MM.1S (cell line): ENCODE data around the gene NOPCHAP1.

ENCODE experiments used
- DNase-seq: peaks from one replicate; pipeline ENCODE4 v3.0.0-alpha.2; 2015
- H2AFZ ChIP-seq: fragments of 300-600 bp; sonication (generic); 2 replicates; pipeline ENCODE4 v1.6.0; 2016; ENCODE audit warnings: antibody characterized with exemption, low read length
- H3F3A ChIP-seq: fragments of 300-600 bp; sonication (generic); 2 replicates; pipeline ENCODE4 v1.6.1; 2016; ENCODE audit warnings: mild to moderate bottlenecking, antibody characterized with exemption, low read length, moderate library complexity, mixed read lengths; ENCODE audit not compliant: insufficient read depth
- H3K27ac ChIP-seq: fragments of 300-600 bp; sonication (generic); 2 replicates; pipeline ENCODE4 v1.5.1; 2016; ENCODE audit warnings: mild to moderate bottlenecking, low read length
- H3K27me3 ChIP-seq: fragments of 300-600 bp; sonication (generic); replicated peaks from 2 replicates; pipeline ENCODE4 v1.6.0; 2016; ENCODE audit warnings: low read length; ENCODE audit not compliant: insufficient read depth
- H3K36me3 ChIP-seq: fragments of 300-600 bp; sonication (generic); replicated peaks from 2 replicates; pipeline ENCODE4 v1.6.1; 2016; ENCODE audit warnings: mild to moderate bottlenecking, low read length, mixed read lengths; ENCODE audit not compliant: insufficient read depth
- H3K4me1 ChIP-seq: fragments of 300-600 bp; sonication (generic); 2 replicates; pipeline ENCODE4 v1.6.1; 2016; ENCODE audit warnings: low read length, mixed read lengths
- H3K4me2 ChIP-seq: fragments of 300-600 bp; sonication (generic); 2 replicates; pipeline ENCODE4 v1.6.0; 2016; ENCODE audit warnings: low read depth, low read length
- H3K4me3 ChIP-seq: fragments of 300-600 bp; sonication (generic); 2 replicates; pipeline ENCODE4 v1.5.1; 2016; ENCODE audit warnings: low read length, mixed read lengths
- H3K79me2 ChIP-seq: fragments of 300-600 bp; sonication (generic); 2 replicates; pipeline ENCODE4 v1.6.1; 2016; ENCODE audit warnings: mixed run types, low read length, mixed read lengths
- H3K9ac ChIP-seq: fragments of 300-600 bp; sonication (generic); 2 replicates; pipeline ENCODE4 v1.6.1; 2016; ENCODE audit warnings: low read length, mixed read lengths
- H3K9me2 ChIP-seq: fragments of 300-600 bp; sonication (generic); replicated peaks from 2 replicates; pipeline ENCODE4 v1.6.1; 2016; ENCODE audit warnings: mild to moderate bottlenecking, low read length, mixed read lengths; ENCODE audit not compliant: insufficient read depth
- H3K9me3 ChIP-seq: fragments of 300-600 bp; sonication (generic); replicated peaks from 2 replicates; pipeline ENCODE4 v1.6.1; 2016; ENCODE audit warnings: mild to moderate bottlenecking, low read length, mixed read lengths; ENCODE audit not compliant: insufficient read depth
- H4K20me1 ChIP-seq: fragments of 300-600 bp; sonication (generic); 2 replicates; pipeline ENCODE4 v1.6.1; 2016; ENCODE audit warnings: mild to moderate bottlenecking, low read length, moderate library complexity, mixed read lengths; ENCODE audit not compliant: insufficient read depth
- EZH2 ChIP-seq: fragments of 300-600 bp; sonication (generic); optimal IDR thresholded peaks from 2 replicates; pipeline ENCODE3; 2017; ENCODE audit warnings: low read depth, mild to moderate bottlenecking, antibody characterized with exemption, low read length, mixed read lengths
- EZH2phosphoT487 ChIP-seq: fragments of 300-600 bp; sonication (generic); IDR thresholded peaks from 2 replicates; pipeline ENCODE4 v1.6.1; 2018; ENCODE audit warnings: antibody characterized with exemption, low read length
- TF ChIP-seq, protein P1 (sequence below): fragments of 300-600 bp; sonication (generic); IDR thresholded peaks from 2 replicates; pipeline ENCODE4 v1.5.1; 2016; ENCODE audit warnings: antibody characterized with exemption, low read length, mixed read lengths

NOPCHAP1 gene

DNA sequence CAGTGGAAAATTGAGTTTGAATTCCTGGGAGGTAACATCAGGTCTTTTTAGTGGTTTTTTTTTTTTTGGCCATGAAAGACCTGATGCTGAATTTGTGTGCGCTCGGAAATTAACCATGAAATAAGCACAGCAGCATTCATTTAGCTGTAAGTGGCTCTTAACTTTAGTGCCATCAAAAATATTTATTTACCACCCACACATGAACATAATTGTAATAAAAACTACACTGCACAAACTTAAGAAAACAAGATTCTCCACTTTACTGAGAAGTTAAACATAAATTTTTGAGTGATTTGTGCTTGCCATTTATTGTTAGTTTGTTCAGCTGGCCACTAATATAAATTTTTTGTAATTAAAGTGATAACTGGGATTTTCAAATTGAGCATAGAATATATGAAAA, 30.4 kb upstream of the NOPCHAP1 start:
- Histone ChIP-seq H3K79me2 (peaks cover 36% of the 10 kb centered on the region), H3F3A (peaks cover 17% of the 10 kb centered on the region), H3K27ac (no peak overlapping the region), H3K4me3 (no peak overlapping the region), H3K9ac (no peak overlapping the region), H3K9me3 (no peaks in the 10 kb centered on the region), H2AFZ (no peak overlapping the region), H3K27me3 (no peaks in the 10 kb centered on the region), H4K20me1 (no peaks in the 10 kb centered on the region), H3K4me2 (no peak overlapping the region), H3K9me2 (no peaks in the 10 kb centered on the region), H3K36me3 (no peaks in the 10 kb centered on the region), H3K4me1 (peaks cover 22% of the 10 kb centered on the region)
- TF ChIP-seq EZH2phosphoT487 (no peak), EZH2 (no peak)
- TF ChIP-seq, protein P1, sequence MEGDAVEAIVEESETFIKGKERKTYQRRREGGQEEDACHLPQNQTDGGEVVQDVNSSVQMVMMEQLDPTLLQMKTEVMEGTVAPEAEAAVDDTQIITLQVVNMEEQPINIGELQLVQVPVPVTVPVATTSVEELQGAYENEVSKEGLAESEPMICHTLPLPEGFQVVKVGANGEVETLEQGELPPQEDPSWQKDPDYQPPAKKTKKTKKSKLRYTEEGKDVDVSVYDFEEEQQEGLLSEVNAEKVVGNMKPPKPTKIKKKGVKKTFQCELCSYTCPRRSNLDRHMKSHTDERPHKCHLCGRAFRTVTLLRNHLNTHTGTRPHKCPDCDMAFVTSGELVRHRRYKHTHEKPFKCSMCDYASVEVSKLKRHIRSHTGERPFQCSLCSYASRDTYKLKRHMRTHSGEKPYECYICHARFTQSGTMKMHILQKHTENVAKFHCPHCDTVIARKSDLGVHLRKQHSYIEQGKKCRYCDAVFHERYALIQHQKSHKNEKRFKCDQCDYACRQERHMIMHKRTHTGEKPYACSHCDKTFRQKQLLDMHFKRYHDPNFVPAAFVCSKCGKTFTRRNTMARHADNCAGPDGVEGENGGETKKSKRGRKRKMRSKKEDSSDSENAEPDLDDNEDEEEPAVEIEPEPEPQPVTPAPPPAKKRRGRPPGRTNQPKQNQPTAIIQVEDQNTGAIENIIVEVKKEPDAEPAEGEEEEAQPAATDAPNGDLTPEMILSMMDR = no peak
- DNase-seq = no peak

DNA sequence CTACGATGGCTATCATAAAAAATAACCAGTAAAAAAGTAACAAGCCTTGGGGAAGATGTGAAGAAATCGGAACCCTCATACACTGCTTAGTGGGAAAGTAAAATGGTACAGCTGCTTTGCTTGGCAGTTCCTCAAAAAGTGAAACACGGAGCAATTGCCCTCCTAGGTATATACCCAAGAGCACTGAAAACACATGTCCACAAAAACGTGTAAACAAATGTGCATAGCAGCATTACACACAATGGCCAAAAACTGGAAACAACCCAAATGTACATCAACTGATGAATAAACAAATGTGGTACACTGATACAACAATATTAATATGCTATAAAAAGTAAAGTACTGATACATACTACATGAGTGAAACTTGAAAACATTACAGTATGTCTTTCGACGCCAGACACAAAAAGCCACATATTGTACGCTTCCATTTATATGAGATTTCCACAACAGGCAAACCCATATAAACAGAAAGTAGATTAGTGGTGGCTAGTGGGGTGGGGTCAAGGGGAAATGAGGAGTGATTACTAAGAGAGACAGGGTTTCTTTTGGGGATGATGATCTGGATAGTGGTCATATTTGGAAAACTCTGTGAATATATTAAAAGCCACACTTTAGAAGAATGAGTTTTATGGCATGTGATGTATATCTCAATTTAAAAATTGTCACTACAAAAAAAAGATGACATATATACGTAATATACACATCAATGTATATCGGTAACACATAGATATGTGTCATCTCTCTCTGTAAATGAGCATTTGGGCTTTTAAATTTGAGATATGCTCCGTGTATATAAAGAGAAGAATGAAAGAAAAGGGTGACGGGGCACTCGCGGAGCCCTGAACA, 29.0 kb upstream of the NOPCHAP1 start:
- TF ChIP-seq, protein P1 = no peak
- TF ChIP-seq EZH2 = no peak
- no peak for TF ChIP-seq EZH2phosphoT487
- no peaks in the 10 kb centered on the region for H3K36me3 ChIP-seq
- H3K9ac ChIP-seq = peak overlapping the region; percentile 43; the same call in 1 of the 2 replicates
- H3K4me3 ChIP-seq = peak overlapping the region; percentile 91
- peaks cover 36% of the 10 kb centered on the region for H3K79me2 ChIP-seq
- H4K20me1 ChIP-seq = no peaks in the 10 kb centered on the region
- peaks cover 22% of the 10 kb centered on the region for H3K4me1 ChIP-seq
- H3K9me3 ChIP-seq = no peaks in the 10 kb centered on the region
- DNase-seq = no peak
- peak overlapping the region; percentile 29 for H2AFZ ChIP-seq
- H3K4me2 ChIP-seq = peak overlapping the region; percentile 93
- no peaks in the 10 kb centered on the region for H3K27me3 ChIP-seq
- H3K9me2 ChIP-seq = no peaks in the 10 kb centered on the region
- peaks cover 17% of the 10 kb centered on the region for H3F3A ChIP-seq
- H3K27ac ChIP-seq = no peak overlapping the region; the same call in 1 of the 2 replicates

DNA sequence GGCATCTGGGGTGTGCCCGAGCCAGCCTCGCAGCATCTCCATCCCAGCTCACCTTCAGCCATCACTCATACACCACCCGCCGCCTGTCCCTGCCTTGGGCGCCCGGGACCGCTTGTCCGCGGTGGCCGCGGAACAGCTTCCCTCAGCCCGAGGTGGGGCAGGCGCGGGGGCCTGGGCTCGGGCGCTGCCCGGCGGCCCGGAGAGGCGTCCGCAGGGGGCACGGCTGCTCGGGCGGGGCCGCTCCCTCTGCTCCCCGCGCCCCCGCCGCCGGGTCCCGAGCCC, 28.5 kb upstream of the NOPCHAP1 start:
- peaks cover 36% of the 10 kb centered on the region for H3K79me2 ChIP-seq
- H2AFZ ChIP-seq = peak overlapping the region; percentile 84
- peak overlapping the region; percentile 93 for H3K4me2 ChIP-seq
- H3K9me3 ChIP-seq = no peaks in the 10 kb centered on the region
- H3K27ac ChIP-seq = peak overlapping the region; percentile 60; the same call in 1 of the 2 replicates
- no peaks in the 10 kb centered on the region for H4K20me1 ChIP-seq
- H3K9me2 ChIP-seq = no peaks in the 10 kb centered on the region
- H3K36me3 ChIP-seq = no peaks in the 10 kb centered on the region
- peaks cover 22% of the 10 kb centered on the region for H3K4me1 ChIP-seq
- peak; percentile 39 for DNase-seq
- TF ChIP-seq EZH2phosphoT487 (no peak), EZH2 (no peak)
- TF ChIP-seq, protein P1 = no peak
- H3K4me3 ChIP-seq = peak overlapping the region; percentile 91
- H3K9ac ChIP-seq = peak overlapping the region; percentile 73; the same call in 1 of the 2 replicates
- peaks cover 17% of the 10 kb centered on the region for H3F3A ChIP-seq
- H3K27me3 ChIP-seq = no peaks in the 10 kb centered on the region
